H9 (cell line): ENCODE results near the gene ZNF70. TPM values are rescaled to one million over a fixed set of nuclear protein-coding genes. Genes with fewer than 3 reads are reported as not detected.

Source experiments
- DNase-seq: peaks from one replicate; pipeline ENCODE4 v3.0.0-alpha.2; 2017
- H2AFZ ChIP-seq: one replicate; pipeline ENCODE4 v1.6.1; 2013; ENCODE audit warnings: mild to moderate bottlenecking, low read length, control low read depth, moderate library complexity
- H2AK5ac ChIP-seq: 2 replicates; pipeline ENCODE4 v1.6.1; 2013; ENCODE audit warnings: low read length, control low read depth, mixed read lengths; ENCODE audit not compliant: insufficient read length
- H2BK120ac ChIP-seq: one replicate; pipeline ENCODE4 v1.6.1; 2013; ENCODE audit warnings: low read depth, mild to moderate bottlenecking, low read length, control low read depth, inconsistent platforms; ENCODE audit not compliant: poor library complexity, severe bottlenecking
- H2BK12ac ChIP-seq: 2 replicates; pipeline ENCODE4 v1.6.1; 2013; ENCODE audit warnings: low read length, control low read depth, mixed read lengths, low read depth; ENCODE audit not compliant: insufficient read length
- H2BK15ac ChIP-seq: 2 replicates; pipeline ENCODE4 v1.6.1; 2013; ENCODE audit warnings: low read depth, low read length, control low read depth
- H2BK20ac ChIP-seq: one replicate; pipeline ENCODE4 v1.6.1; 2013; ENCODE audit warnings: low read depth, mild to moderate bottlenecking, low read length, control low read depth, inconsistent platforms; ENCODE audit not compliant: poor library complexity, severe bottlenecking
- H2BK5ac ChIP-seq: 2 replicates; pipeline ENCODE4 v1.6.1; 2013; ENCODE audit warnings: low read length, control low read depth, mixed read lengths; ENCODE audit not compliant: insufficient read length
- H3K14ac ChIP-seq: 2 replicates; pipeline ENCODE4 v1.6.1; 2013; ENCODE audit warnings: low read length, control low read depth; ENCODE audit not compliant: insufficient read depth
- H3K18ac ChIP-seq: 2 replicates; pipeline ENCODE4 v1.6.1; 2013; ENCODE audit warnings: low read depth, mild to moderate bottlenecking, mixed read lengths, low read length, control low read depth; ENCODE audit not compliant: insufficient read length
- H3K23ac ChIP-seq: 2 replicates; pipeline ENCODE4 v1.6.1; 2013; ENCODE audit warnings: low read length, control low read depth, mixed read lengths, low read depth; ENCODE audit not compliant: insufficient read length
- H3K23me2 ChIP-seq: 2 replicates; pipeline ENCODE4 v1.6.1; 2013; ENCODE audit warnings: low read depth, mild to moderate bottlenecking, mixed read lengths, low read length, control low read depth; ENCODE audit not compliant: insufficient read length, poor library complexity, severe bottlenecking
- H3K27ac ChIP-seq: 2 replicates; pipeline ENCODE4 v1.5.1; 2013; ENCODE audit warnings: low read length, control low read depth, mixed read lengths, low read depth; ENCODE audit not compliant: insufficient read length
- H3K27me3 ChIP-seq: 2 replicates; pipeline ENCODE4 v1.6.1; 2013; ENCODE audit warnings: low read length, control low read depth, inconsistent platforms; ENCODE audit not compliant: insufficient read depth
- H3K4ac ChIP-seq: 2 replicates; pipeline ENCODE4 v1.6.1; 2013; ENCODE audit warnings: low read depth, mild to moderate bottlenecking, control low read depth, inconsistent platforms, low read length, moderate library complexity
- H3K4me1 ChIP-seq: 2 replicates; pipeline ENCODE4 v1.6.1; 2013; ENCODE audit warnings: low read length, control low read depth, inconsistent platforms; ENCODE audit not compliant: insufficient read depth
- H3K4me2 ChIP-seq: 2 replicates; pipeline ENCODE4 v1.6.1; 2013; ENCODE audit warnings: low read length, control low read depth, mixed read lengths; ENCODE audit not compliant: insufficient read length, insufficient read depth
- H3K56ac ChIP-seq: 2 replicates; pipeline ENCODE4 v1.6.1; 2013; ENCODE audit warnings: low read depth, mild to moderate bottlenecking, mixed read lengths, low read length, control low read depth; ENCODE audit not compliant: insufficient read length
- H3K79me1 ChIP-seq: 2 replicates; pipeline ENCODE4 v1.6.1; 2013; ENCODE audit warnings: low read depth, mild to moderate bottlenecking, moderate library complexity, low read length, control low read depth, inconsistent platforms; ENCODE audit not compliant: insufficient read depth, poor library complexity, severe bottlenecking
- H3K79me2 ChIP-seq: 2 replicates; pipeline ENCODE4 v1.6.1; 2013; ENCODE audit warnings: low read length, control low read depth, inconsistent platforms; ENCODE audit not compliant: insufficient read depth
- H3K9ac ChIP-seq: 2 replicates; pipeline ENCODE4 v1.6.1; 2013; ENCODE audit warnings: low read length, control low read depth, mixed read lengths; ENCODE audit not compliant: insufficient read length; ENCODE audit errors: extremely low read depth
- H3K9me3 ChIP-seq: one replicate; pipeline ENCODE4 v1.6.1; 2013; ENCODE audit warnings: low read depth, low read length, inconsistent platforms; ENCODE audit not compliant: control insufficient read depth
- H3T11ph ChIP-seq: one replicate; pipeline ENCODE4 v1.6.1; 2013; ENCODE audit warnings: mild to moderate bottlenecking, low read length, control low read depth, inconsistent platforms
- H4K20me1 ChIP-seq: one replicate; pipeline ENCODE4 v1.6.1; 2013; ENCODE audit not compliant: control insufficient read depth, insufficient read length, insufficient read depth
- H4K5ac ChIP-seq: 2 replicates; pipeline ENCODE4 v1.6.1; 2013; ENCODE audit warnings: low read depth, mild to moderate bottlenecking, mixed read lengths, low read length, control low read depth; ENCODE audit not compliant: insufficient read length
- H4K8ac ChIP-seq: replicated peaks from 2 replicates; pipeline ENCODE4 v1.6.1; 2013; ENCODE audit warnings: low read length, control low read depth, mixed read lengths, low read depth; ENCODE audit not compliant: insufficient read length
- H4K91ac ChIP-seq: 2 replicates; pipeline ENCODE4 v1.6.1; 2013; ENCODE audit warnings: low read depth, mild to moderate bottlenecking, moderate library complexity, mixed read lengths, low read length, control low read depth; ENCODE audit not compliant: insufficient read length
- H3K27ac Mint-ChIP-seq, 3 experiments: 2 replicates in 2 of 3; 3 replicates in 1 of 3; pipeline ENCODE4 v1.8.0; 2020 to 2021; ENCODE audit warnings: mixed read lengths in 3 of 3, mild to moderate bottlenecking in 1 of 3, moderate library complexity in 1 of 3
- H3K27me3 Mint-ChIP-seq: 2 replicates; pipeline ENCODE4 v1.8.0; 2021; ENCODE audit warnings: low read depth, mild to moderate bottlenecking, moderate library complexity, mixed read lengths
- H3K36me3 Mint-ChIP-seq, 3 experiments: 2 replicates in 2 of 3; 3 replicates in 1 of 3; pipeline ENCODE4 v1.8.0; 2020 to 2021; ENCODE audit warnings: low read depth in 3 of 3, mixed read lengths in 3 of 3; ENCODE audit not compliant: insufficient read depth in 1 of 3
- H3K4me1 Mint-ChIP-seq, 2 experiments: 2 replicates each; pipeline ENCODE4 v1.8.0; 2020; ENCODE audit warnings: mixed read lengths in 2 of 2
- H3K4me3 Mint-ChIP-seq, 2 experiments: 2 replicates in 1 of 2; 3 replicates in 1 of 2; pipeline ENCODE4 v1.8.0; 2020 to 2021; ENCODE audit warnings: mild to moderate bottlenecking in 2 of 2, mixed read lengths in 2 of 2, moderate library complexity in 1 of 2
- H3K9me3 Mint-ChIP-seq, 2 experiments: 2 replicates in 1 of 2; 3 replicates in 1 of 2; pipeline ENCODE4 v1.8.0; 2020; ENCODE audit warnings: mild to moderate bottlenecking in 2 of 2, mixed read lengths in 2 of 2, moderate library complexity in 1 of 2
- WGBS: extraction: QIAGEN DNeasy Blood & Tissue Kit; methylation state at CpG from one replicate; pipeline ENCODE4 v1.1.7; 2013; ENCODE audit warnings: missing lambda C conversion rate, low lambda C conversion rate, mixed read lengths; ENCODE audit not compliant: insufficient read length; ENCODE audit errors: extremely low coverage; 5-methylcytosine and 5-hydroxymethylcytosine counted together
- total RNA-seq: library from RNA; stranded (reverse); gene quantifications from 2 replicates; pipeline ENCODE4 v1.2.1, GENCODE V29; 2021
- TF ChIP-seq, protein P1 (sequence below): fragments of 200-600 bp; sonication (generic); conservative IDR thresholded peaks from 3 replicates; pipeline ENCODE4 v1.8.0; 2021; ENCODE audit warnings: antibody characterized with exemption, mild to moderate bottlenecking

The ZNF70 gene
- total RNA-seq, 1 experiment from 2014 or later: 3.5 TPM

GRCh38 chr22:23696326-23696851, 54.5 kb downstream of the ZNF70 start:
- Mint-ChIP-seq H3K9me3 (no peaks in the 10 kb centered on the region), H3K4me1 (no peaks in the 10 kb centered on the region), H3K4me3 (no peak overlapping the region), H3K36me3 (peaks cover 16 to 38% (median 31%) of the 10 kb centered on the region in 3 experiments), H3K27ac (peak overlapping the region in 1 of 3 experiments; percentile 34; a peak in 1 of 7 replicates), H3K27me3 (no peaks in the 10 kb centered on the region)
- TF ChIP-seq, protein P1, sequence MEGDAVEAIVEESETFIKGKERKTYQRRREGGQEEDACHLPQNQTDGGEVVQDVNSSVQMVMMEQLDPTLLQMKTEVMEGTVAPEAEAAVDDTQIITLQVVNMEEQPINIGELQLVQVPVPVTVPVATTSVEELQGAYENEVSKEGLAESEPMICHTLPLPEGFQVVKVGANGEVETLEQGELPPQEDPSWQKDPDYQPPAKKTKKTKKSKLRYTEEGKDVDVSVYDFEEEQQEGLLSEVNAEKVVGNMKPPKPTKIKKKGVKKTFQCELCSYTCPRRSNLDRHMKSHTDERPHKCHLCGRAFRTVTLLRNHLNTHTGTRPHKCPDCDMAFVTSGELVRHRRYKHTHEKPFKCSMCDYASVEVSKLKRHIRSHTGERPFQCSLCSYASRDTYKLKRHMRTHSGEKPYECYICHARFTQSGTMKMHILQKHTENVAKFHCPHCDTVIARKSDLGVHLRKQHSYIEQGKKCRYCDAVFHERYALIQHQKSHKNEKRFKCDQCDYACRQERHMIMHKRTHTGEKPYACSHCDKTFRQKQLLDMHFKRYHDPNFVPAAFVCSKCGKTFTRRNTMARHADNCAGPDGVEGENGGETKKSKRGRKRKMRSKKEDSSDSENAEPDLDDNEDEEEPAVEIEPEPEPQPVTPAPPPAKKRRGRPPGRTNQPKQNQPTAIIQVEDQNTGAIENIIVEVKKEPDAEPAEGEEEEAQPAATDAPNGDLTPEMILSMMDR: no peak
- H3K23me2 ChIP-seq: no peaks in the 10 kb centered on the region
- no peak overlapping the region for H4K91ac ChIP-seq
- H2AK5ac ChIP-seq: no peak overlapping the region
- no peak overlapping the region for H2AFZ ChIP-seq
- no peaks in the 10 kb centered on the region for H3K79me1 ChIP-seq
- no peaks in the 10 kb centered on the region for H3K79me2 ChIP-seq
- H4K20me1 ChIP-seq: no peaks in the 10 kb centered on the region
- WGBS: no CpG with 5 or more reads among the region's 13 CpGs
- no peak overlapping the region for H3K18ac ChIP-seq
- no peak overlapping the region for H3K9ac ChIP-seq
- no peak overlapping the region for H3K56ac ChIP-seq
- no peak overlapping the region for H2BK120ac ChIP-seq
- no peak overlapping the region for H2BK20ac ChIP-seq
- no peak overlapping the region for H2BK12ac ChIP-seq
- H2BK5ac ChIP-seq: no peak overlapping the region
- H2BK15ac ChIP-seq: no peak overlapping the region
- H3K9me3 ChIP-seq: no peaks in the 10 kb centered on the region
- no peak overlapping the region for H3K14ac ChIP-seq
- no peak overlapping the region for H3K4me2 ChIP-seq
- no peak overlapping the region for H3K4ac ChIP-seq
- H3K27me3 ChIP-seq: no peaks in the 10 kb centered on the region
- H3K23ac ChIP-seq: no peak overlapping the region
- no peak for DNase-seq
- H3T11ph ChIP-seq: no peak overlapping the region
- H3K4me1 ChIP-seq: no peaks in the 10 kb centered on the region
- H4K8ac ChIP-seq: no peak overlapping the region
- H3K27ac ChIP-seq: no peak overlapping the region
- no peak overlapping the region for H4K5ac ChIP-seq
